Nephron (organoid): ENCODE data around the gene TMEM30B.

ENCODE experiments used
- H3K27ac Mint-ChIP-seq, 3 experiments: 2 replicates each; pipeline ENCODE4 v1.8.0; 2020; ENCODE audit warnings: mixed read lengths in 3 of 3, mild to moderate bottlenecking in 2 of 3, moderate library complexity in 1 of 3
- H3K27me3 Mint-ChIP-seq: 2 replicates; pipeline ENCODE4 v1.8.0; 2021; ENCODE audit warnings: low read depth, mild to moderate bottlenecking, moderate library complexity, mixed read lengths
- H3K36me3 Mint-ChIP-seq: 2 replicates; pipeline ENCODE4 v1.8.0; 2020; ENCODE audit warnings: low read depth, mixed read lengths
- H3K4me1 Mint-ChIP-seq: 2 replicates; pipeline ENCODE4 v1.8.0; 2020; ENCODE audit warnings: mixed read lengths
- H3K4me3 Mint-ChIP-seq, 3 experiments: 2 replicates each; pipeline ENCODE4 v1.8.0; 2020; ENCODE audit warnings: mild to moderate bottlenecking in 3 of 3, mixed read lengths in 3 of 3, moderate library complexity in 2 of 3
- H3K9me3 Mint-ChIP-seq: 2 replicates; pipeline ENCODE4 v1.8.0; 2020; ENCODE audit warnings: mixed read lengths
- CTCF ChIP-seq, 3 experiments: fragments of 200-600 bp; sonication (generic); IDR thresholded peaks; one replicate each; pipeline ENCODE4 v1.5.0; 2021; ENCODE audit warnings: antibody characterized with exemption in 3 of 3; ENCODE audit not compliant: unreplicated experiment in 3 of 3

TMEM30B gene

GRCh38 chr14:61262082-61262481 lies 19.1 kb downstream of the TMEM30B start:
- Mint-ChIP-seq H3K27me3 (peaks cover 13% of the 10 kb centered on the region), H3K4me1 (peaks cover 53% of the 10 kb centered on the region), H3K9me3 (no peaks in the 10 kb centered on the region), H3K27ac (no peak overlapping the region), H3K4me3 (no peak overlapping the region), H3K36me3 (no peaks in the 10 kb centered on the region)
- TF ChIP-seq CTCF (IDR thresholded peaks at IDR 0.05; ENCODE audit: unreplicated experiment in 3 of 3): no peak

DNA sequence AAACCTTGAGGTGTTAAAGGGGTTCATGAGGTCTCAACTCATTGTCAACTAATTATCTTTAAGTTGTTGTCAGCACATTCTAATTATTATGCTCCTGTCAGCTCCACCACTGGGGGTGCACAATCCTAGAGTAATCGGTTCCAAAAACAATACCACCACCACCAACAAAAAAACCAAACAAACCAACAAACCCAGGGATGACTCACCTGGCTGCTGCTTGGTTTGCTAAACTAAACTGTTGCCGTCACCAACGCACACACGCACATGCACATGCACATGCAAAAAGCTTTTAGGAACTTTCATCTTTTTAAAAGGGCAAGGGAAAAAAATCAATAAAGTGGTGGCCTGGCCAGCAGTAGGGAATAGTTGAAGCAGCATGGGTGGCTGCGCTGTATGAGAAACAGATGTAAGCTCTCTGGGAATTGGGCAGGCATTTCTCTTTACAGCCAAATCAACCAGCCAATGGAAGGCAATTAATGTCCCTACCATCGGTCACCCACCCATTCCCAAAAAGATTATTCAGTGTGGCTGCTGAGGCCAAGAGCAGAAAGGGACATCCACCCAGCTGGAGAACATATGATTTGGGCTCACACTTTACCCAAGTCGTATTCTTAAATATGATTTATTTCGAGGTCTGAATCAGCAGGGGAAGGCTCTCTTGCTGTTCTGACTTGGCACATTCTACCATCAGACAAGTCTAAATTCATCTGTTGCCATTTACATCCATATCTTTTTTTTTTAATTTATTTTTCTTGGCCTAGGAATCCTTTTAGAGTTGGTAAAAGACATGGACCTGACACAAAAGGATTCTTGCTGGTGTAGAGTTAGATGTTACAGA lies 20.0 kb downstream of the TMEM30B start:
- Mint-ChIP-seq H3K4me1 (peaks cover 56% of the 10 kb centered on the region), H3K27ac (no peak overlapping the region), H3K36me3 (no peaks in the 10 kb centered on the region), H3K9me3 (no peaks in the 10 kb centered on the region), H3K27me3 (peaks cover 10% of the 10 kb centered on the region), H3K4me3 (no peak overlapping the region)
- no peak for TF ChIP-seq CTCF (IDR thresholded peaks at IDR 0.05; ENCODE audit: unreplicated experiment in 3 of 3)

DNA sequence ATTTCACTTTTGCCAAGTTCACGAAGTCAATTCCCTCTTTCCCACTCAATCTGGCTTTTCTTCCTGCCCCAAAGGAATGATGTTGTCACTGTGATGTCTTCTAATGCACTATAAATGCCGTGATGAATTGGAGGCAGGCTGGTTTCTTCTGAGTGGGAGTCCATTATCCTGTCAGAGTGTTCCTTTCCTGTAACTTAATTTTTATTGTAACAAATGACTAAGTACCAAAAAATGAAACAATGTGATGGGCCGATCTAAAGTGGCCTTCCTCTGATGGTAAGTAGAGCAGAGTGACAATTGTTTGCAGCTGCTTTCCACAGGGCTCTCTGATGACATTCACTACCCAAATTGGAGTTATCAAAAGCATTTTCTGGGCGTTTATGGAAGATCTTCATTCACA lies 22.2 kb downstream of the TMEM30B start:
- no peak for TF ChIP-seq CTCF (IDR thresholded peaks at IDR 0.05; ENCODE audit: unreplicated experiment in 3 of 3)
- no peak overlapping the region for H3K4me3 Mint-ChIP-seq
- peaks cover 4% of the 10 kb centered on the region for H3K27me3 Mint-ChIP-seq
- H3K4me1 Mint-ChIP-seq: peaks cover 62% of the 10 kb centered on the region
- peak overlapping the region in 2 of 3 experiments; percentile 17 to 42 for H3K27ac Mint-ChIP-seq
- no peaks in the 10 kb centered on the region for H3K9me3 Mint-ChIP-seq
- H3K36me3 Mint-ChIP-seq: no peaks in the 10 kb centered on the region

GRCh38 chr14:61257469-61258057 lies 23.6 kb downstream of the TMEM30B start:
- Mint-ChIP-seq H3K36me3 (no peaks in the 10 kb centered on the region), H3K4me1 (peaks cover 74% of the 10 kb centered on the region), H3K9me3 (no peaks in the 10 kb centered on the region), H3K27ac (peak overlapping the region; percentile 30 to 86 (median 55)), H3K27me3 (peaks cover 4% of the 10 kb centered on the region), H3K4me3 (no peak overlapping the region)
- TF ChIP-seq CTCF (IDR thresholded peaks at IDR 0.05; ENCODE audit: unreplicated experiment in 3 of 3): no peak

DNA sequence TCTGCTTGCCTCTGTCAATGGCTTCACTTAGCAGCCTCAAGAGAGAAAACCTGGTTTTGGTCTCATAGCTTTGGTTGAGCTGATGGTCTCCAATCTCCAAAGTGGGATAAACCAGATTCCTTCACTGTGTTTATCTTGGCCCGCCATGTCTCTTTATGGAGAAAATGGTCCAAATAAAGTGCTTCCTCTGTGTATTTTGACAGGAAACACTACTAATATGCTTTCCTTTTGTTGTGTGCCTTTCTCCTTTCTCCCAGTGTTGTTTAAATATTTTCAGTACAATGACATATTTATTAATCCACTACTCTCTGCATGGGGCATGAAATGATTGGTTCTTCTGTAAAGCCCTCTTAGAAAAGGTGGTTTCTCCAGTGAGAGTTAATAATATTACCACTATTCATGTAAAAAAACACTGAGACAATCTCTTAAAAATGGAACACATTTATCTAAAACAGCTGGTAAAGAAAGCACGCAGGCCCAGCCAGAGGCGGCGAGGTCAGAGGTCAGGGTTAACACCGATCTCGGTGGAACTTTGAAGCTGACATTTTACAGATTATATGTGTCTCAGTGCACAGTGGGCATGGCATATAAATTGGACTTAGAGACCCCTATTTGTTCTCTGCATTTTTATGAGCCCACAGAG lies 24.2 kb downstream of the TMEM30B start:
- Mint-ChIP-seq H3K4me1 (peaks cover 74% of the 10 kb centered on the region), H3K27ac (peak overlapping the region; percentile 30 to 86 (median 55)), H3K9me3 (no peaks in the 10 kb centered on the region), H3K4me3 (no peak overlapping the region), H3K27me3 (peaks cover 6% of the 10 kb centered on the region), H3K36me3 (no peaks in the 10 kb centered on the region)
- TF ChIP-seq CTCF (IDR thresholded peaks at IDR 0.05; ENCODE audit: unreplicated experiment in 3 of 3): no peak
